PC-3 (cell line): ENCODE data around the gene GATA2. TPM values are rescaled to one million over a fixed set of nuclear protein-coding genes. Genes with fewer than 3 reads are reported as not detected.

Source experiments
- ATAC-seq: fragments of 200-7000 bp; cut with Tn5 transposase; 2 replicates; pipeline ENCODE4 v1.9.1; 2020; ENCODE audit warnings: mild to moderate bottlenecking, moderate library complexity
- BruUV-seq: library from RNA; stranded (reverse); fragments of 400-500 nt; replicated peaks from 2 replicates; lab custom pipeline; 2021; lab: Mats Ljungman, UMichigan
- CTCF ChIA-PET: fragments of 300-600 bp; sonication (Branson Sonifier 250); formaldehyde crosslinking; loops from one replicate; lab custom pipeline; 2022; ENCODE audit warnings: antibody characterized with exemption; lab: Charles Lee
- POLR2A ChIA-PET: fragments of 300-600 bp; sonication (Branson Sonifier 250); formaldehyde crosslinking; loops from one replicate; lab custom pipeline; 2022; ENCODE audit warnings: antibody characterized with exemption; ENCODE audit not compliant: unreplicated experiment; lab: Charles Lee
- DNase-seq: peaks from one replicate; pipeline ENCODE4 v3.0.0-alpha.2; 2015
- H2AFZ ChIP-seq: fragments of 300-600 bp; sonication (generic); 2 replicates; pipeline ENCODE4 v1.6.0; 2016; ENCODE audit warnings: antibody characterized with exemption, low read length
- H3F3A ChIP-seq: fragments of 300-600 bp; sonication (generic); one replicate; pipeline ENCODE4 v1.6.0; 2017; ENCODE audit warnings: antibody characterized with exemption, low read length, control low read depth, mild to moderate bottlenecking; ENCODE audit not compliant: unreplicated experiment
- H3K27ac ChIP-seq: fragments of 300-600 bp; sonication (generic); 2 replicates; pipeline ENCODE4 v1.5.1; 2016; ENCODE audit warnings: mild to moderate bottlenecking, low read length
- H3K27me3 ChIP-seq: fragments of 300-600 bp; sonication (generic); 2 replicates; pipeline ENCODE4 v1.6.1; 2016; ENCODE audit warnings: low read length, mixed read lengths
- H3K36me3 ChIP-seq: fragments of 300-600 bp; sonication (generic); 2 replicates; pipeline ENCODE4 v1.6.1; 2016; ENCODE audit warnings: low read depth, mixed run types, low read length, mixed read lengths
- H3K4me1 ChIP-seq: fragments of 300-600 bp; sonication (generic); 2 replicates; pipeline ENCODE4 v1.5.1; 2016; ENCODE audit warnings: low read length; ENCODE audit not compliant: insufficient read depth
- H3K4me2 ChIP-seq: fragments of 300-600 bp; sonication (generic); 2 replicates; pipeline ENCODE4 v1.6.0; 2016; ENCODE audit warnings: low read length
- H3K4me3 ChIP-seq: fragments of 300-600 bp; sonication (generic); 2 replicates; pipeline ENCODE4 v1.5.1; 2016; ENCODE audit warnings: mild to moderate bottlenecking, low read length, mixed read lengths
- H3K79me2 ChIP-seq: fragments of 300-600 bp; sonication (generic); 2 replicates; pipeline ENCODE4 v1.6.1; 2017; ENCODE audit warnings: low read length, mixed read lengths
- H3K9ac ChIP-seq: fragments of 300-600 bp; sonication (generic); 2 replicates; pipeline ENCODE4 v1.6.0; 2016; ENCODE audit warnings: mild to moderate bottlenecking, low read length
- H3K9me2 ChIP-seq: fragments of 300-600 bp; sonication (generic); replicated peaks from 2 replicates; pipeline ENCODE4 v1.6.1; 2016; ENCODE audit warnings: mixed run types, low read length, mixed read lengths
- H3K9me3 ChIP-seq: fragments of 300-600 bp; sonication (generic); 2 replicates; pipeline ENCODE4 v1.6.1; 2016; ENCODE audit warnings: low read length, mixed read lengths
- H4K20me1 ChIP-seq: fragments of 300-600 bp; sonication (generic); 2 replicates; pipeline ENCODE4 v1.6.1; 2016; ENCODE audit warnings: low read length, mixed read lengths
- CTCF ChIP-seq: fragments of 300-600 bp; sonication (generic); conservative IDR thresholded peaks from 2 replicates; pipeline ENCODE4 v1.5.1; 2017; ENCODE audit warnings: antibody characterized with exemption, low read depth, mild to moderate bottlenecking, low read length
- EZH2 ChIP-seq: fragments of 300-600 bp; sonication (generic); IDR thresholded peaks from one replicate; pipeline ENCODE4 v1.6.1; 2017; ENCODE audit warnings: antibody characterized with exemption, mild to moderate bottlenecking, low read length; ENCODE audit not compliant: unreplicated experiment
- EZH2phosphoT487 ChIP-seq: fragments of 300-600 bp; sonication (generic); IDR thresholded peaks from 2 replicates; pipeline ENCODE4 v1.6.1; 2018; ENCODE audit warnings: mild to moderate bottlenecking, antibody characterized with exemption, low read length, borderline replicate concordance
- intact Hi-C: fragments of 100-400 bp; cut with micrococcal nuclease; formaldehyde crosslinking; loops from 2 replicates; pipeline ENCODE4 v1.9.0; 2023
- total RNA-seq: library from RNA; depleted of rRNA; stranded (reverse); fragments of >200 nt; gene quantifications from 2 replicates; pipeline ENCODE4 v1.2.3, GENCODE V29; 2014

Gene GATA2
- total RNA-seq, 1 experiment from 2014 or later = 32.4 TPM

GRCh38 chr3:128493570-128494366 lies 767 bp upstream of the GATA2 start:
- H3K4me3 ChIP-seq = peak overlapping the region; percentile 93; the same call in 1 of the 2 replicates
- peaks cover 52% of the 10 kb centered on the region for H3K79me2 ChIP-seq
- no peaks in the 10 kb centered on the region for H3K27me3 ChIP-seq
- no peak overlapping the region for H3K9ac ChIP-seq
- ChIA-PET POLR2A (no interaction called here), CTCF (no interaction called here)
- no peaks in the 10 kb centered on the region for H3K9me2 ChIP-seq
- no peak for DNase-seq
- H3K9me3 ChIP-seq = no peaks in the 10 kb centered on the region
- H3K27ac ChIP-seq = no peak overlapping the region
- no peaks in the 10 kb centered on the region for H4K20me1 ChIP-seq
- no peaks in the 10 kb centered on the region for H3F3A ChIP-seq
- H3K4me2 ChIP-seq = peak overlapping the region; percentile 92
- H3K4me1 ChIP-seq = no peaks in the 10 kb centered on the region; the same call in 1 of the 2 replicates
- no peak for TF ChIP-seq CTCF
- no peak for TF ChIP-seq EZH2phosphoT487
- TF ChIP-seq EZH2 = no peak
- no TSS peak for BruUV-seq
- no peaks in the 10 kb centered on the region for H3K36me3 ChIP-seq
- H2AFZ ChIP-seq = peak overlapping the region; percentile 51; the same call in 1 of the 2 replicates
- intact Hi-C loops = loop anchor here (2.0 kb wide), 1 partner anchor 323 kb away; no protein-coding TSS in a partner anchor
- no peak for ATAC-seq

- CTCF ChIA-PET = interaction anchor here (0.6 kb wide), 2 partner anchors 108 to 368 kb away, joined by 3 read pairs; no protein-coding TSS in a partner anchor
Measured at GRCh38 chr3:128491941-128492670, 895 bp downstream of the GATA2 start.

More at GRCh38 chr3:128491941-128492670, 895 bp downstream of the GATA2 start:
- Histone ChIP-seq H2AFZ (peak overlapping the region; percentile 51; the same call in 1 of the 2 replicates), H3K79me2 (peaks cover 68% of the 10 kb centered on the region), H3K27ac (0 out of 2 replicates have a peak overlapping the region, but pooled peaks have one; percentile 2), H4K20me1 (no peaks in the 10 kb centered on the region), H3K9me2 (no peaks in the 10 kb centered on the region), H3K4me3 (peak overlapping the region; percentile 93), H3K36me3 (no peaks in the 10 kb centered on the region), H3F3A (no peaks in the 10 kb centered on the region), H3K4me2 (peak overlapping the region; percentile 92), H3K27me3 (no peaks in the 10 kb centered on the region), H3K4me1 (no peaks in the 10 kb centered on the region; the same call in 1 of the 2 replicates), H3K9me3 (no peaks in the 10 kb centered on the region), H3K9ac (peak overlapping the region; percentile 84)
- intact Hi-C loops = no loop called here
- no peak for DNase-seq
- no peak for TF ChIP-seq EZH2
- TF ChIP-seq EZH2phosphoT487 = no peak
- no peak for TF ChIP-seq CTCF
- POLR2A ChIA-PET = interaction anchor here (0.7 kb wide), 1 partner anchor 849 kb away, joined by 3 read pairs; no protein-coding TSS in a partner anchor
- TSS peak; percentile 12 for BruUV-seq
- ATAC-seq = no peak
